GM10248 (cell line): ENCODE data around the gene GALNT6.

Source experiments
- CTCF ChIA-PET: fragments of 300-600 bp; sonication (Branson Sonifier 250); formaldehyde crosslinking; extraction: SDS; loops from one replicate; lab custom pipeline; 2021; ENCODE audit warnings: antibody characterized with exemption; lab: Yijun Ruan, JAX
- POLR2A ChIA-PET: fragments of 350-650 bp; sonication (Branson Sonifier 250); formaldehyde crosslinking; extraction: SDS; loops from one replicate; lab custom pipeline; 2020; ENCODE audit warnings: antibody characterized with exemption; lab: Yijun Ruan, JAX
- DNase-seq: peaks from one replicate; pipeline ENCODE4 v3.0.0; 2012; ENCODE audit errors: extremely low spot score
- CTCF ChIP-seq: IDR thresholded peaks from 2 replicates; pipeline ENCODE4 v1.5.1; 2012; ENCODE audit warnings: mild to moderate bottlenecking, low read depth; ENCODE audit errors: extremely low read depth, missing control alignments, control extremely low read depth

GALNT6 gene

GRCh38 chr12:51381226-51382079 lies 9.8 kb downstream of the GALNT6 start:
- no peak for DNase-seq
- ChIA-PET POLR2A (no interaction called here), CTCF (interaction anchor here (0.7 to 1.0 kb wide), 2 partner anchors 13 to 38 kb away, joined by 3 to 4 read pairs; no protein-coding TSS in a partner anchor)
- no peak for TF ChIP-seq CTCF

GRCh38 chr12:51379571-51379970 lies 11.6 kb downstream of the GALNT6 start:
- POLR2A ChIA-PET: no interaction called here

GRCh38 chr12:51378749-51379148 lies 12.5 kb downstream of the GALNT6 start:
- TF ChIP-seq CTCF: no peak
- ChIA-PET CTCF (interaction anchor here (0.6 kb wide), 1 partner anchor 38 kb away, joined by 3 read pairs; no protein-coding TSS in a partner anchor), POLR2A (no interaction called here)
- no peak for DNase-seq

More at GRCh38 chr12:51379571-51379970, 11.6 kb downstream of the GALNT6 start:
- no peak for DNase-seq
- TF ChIP-seq CTCF: no peak
- CTCF ChIA-PET: no interaction called here

GRCh38 chr12:51377099-51377984 lies 13.9 kb downstream of the GALNT6 start:
- ChIA-PET POLR2A (interaction anchor here (0.6 kb wide), 1 partner anchor 489 kb away, joined by 3 read pairs; no protein-coding TSS in a partner anchor), CTCF (interaction anchor here (1.6 kb wide), 1 partner anchor 155 kb away, joined by 3 read pairs; no protein-coding TSS in a partner anchor)
- DNase-seq: no peak
- no peak for TF ChIP-seq CTCF

- TF ChIP-seq CTCF: no peak
- ChIA-PET POLR2A (no interaction called here), CTCF (interaction anchor here (1.3 to 1.5 kb wide), 2 partner anchors 11 to 47 kb away, joined by 3 to 5 read pairs; no protein-coding TSS in a partner anchor)
- no peak for DNase-seq
These were observed 16.4 kb downstream of the GALNT6 start for GRCh38 chr12:51374856-51375255.

- no peak for DNase-seq
- ChIA-PET POLR2A (no interaction called here), CTCF (interaction anchor here (0.8 to 1.5 kb wide), 3 partner anchors 12 to 47 kb away, joined by 3 to 5 read pairs (median 3); no protein-coding TSS in a partner anchor)
- no peak for TF ChIP-seq CTCF
These were observed 16.8 kb downstream of the GALNT6 start for GRCh38 chr12:51374361-51374760.
